Measurements from ENCODE around the gene SLC25A39. TPM values are rescaled to one million over a fixed set of nuclear protein-coding genes. Genes with fewer than 3 reads are reported as not detected.

SLC25A39 gene
- total and polyA plus RNA-seq, 2 of the 13 experiments (the other 11 are each of a cell fraction or from before 2014, with no cell fraction given), result 144 to 151 TPM

DNA sequence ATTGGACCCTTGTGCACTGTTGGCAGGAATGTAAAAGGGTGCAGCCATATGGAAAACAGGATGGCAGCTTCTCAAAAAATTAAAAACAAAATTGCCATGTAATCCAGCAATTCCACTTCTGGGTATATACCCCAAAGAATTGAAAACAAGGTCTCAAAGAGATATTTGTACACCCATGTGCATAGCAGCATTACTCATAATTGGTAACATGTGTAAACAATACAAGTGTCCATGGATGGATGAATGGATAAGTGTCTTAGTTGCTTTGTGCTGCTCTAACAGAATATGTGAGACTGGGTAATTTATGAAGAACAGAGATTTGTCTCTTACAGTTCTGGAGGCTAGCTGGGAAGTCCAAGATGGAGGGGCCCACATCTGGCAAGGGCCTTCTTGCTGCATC is 20.0 kb downstream of the SLC25A39 start (continued):
- TF ChIP-seq ZNF460 (CRISPR knock-in tag; IDR thresholded peaks at IDR 0.05; ENCODE audit: borderline replicate concordance), result no peak
- no peak for TF ChIP-seq NFYB (CRISPR knock-in tag; IDR thresholded peaks at IDR 0.05)
- TF ChIP-seq ZNF644 (CRISPR knock-in tag; IDR thresholded peaks at IDR 0.05; ENCODE audit: low read depth), result no peak
- TF ChIP-seq ZNF10 (CRISPR knock-in tag; IDR thresholded peaks at IDR 0.05; ENCODE audit: borderline replicate concordance, low read depth), result no peak
- TF ChIP-seq FOXA1 (IDR thresholded peaks at IDR 0.05), result no peak
- TF ChIP-seq FOXA1 (CRISPR knock-in tag; IDR thresholded peaks at IDR 0.05), result no peak
- no peak for TF ChIP-seq ZNF317 (CRISPR knock-in tag; IDR thresholded peaks at IDR 0.05)
- TF ChIP-seq, protein P1, sequence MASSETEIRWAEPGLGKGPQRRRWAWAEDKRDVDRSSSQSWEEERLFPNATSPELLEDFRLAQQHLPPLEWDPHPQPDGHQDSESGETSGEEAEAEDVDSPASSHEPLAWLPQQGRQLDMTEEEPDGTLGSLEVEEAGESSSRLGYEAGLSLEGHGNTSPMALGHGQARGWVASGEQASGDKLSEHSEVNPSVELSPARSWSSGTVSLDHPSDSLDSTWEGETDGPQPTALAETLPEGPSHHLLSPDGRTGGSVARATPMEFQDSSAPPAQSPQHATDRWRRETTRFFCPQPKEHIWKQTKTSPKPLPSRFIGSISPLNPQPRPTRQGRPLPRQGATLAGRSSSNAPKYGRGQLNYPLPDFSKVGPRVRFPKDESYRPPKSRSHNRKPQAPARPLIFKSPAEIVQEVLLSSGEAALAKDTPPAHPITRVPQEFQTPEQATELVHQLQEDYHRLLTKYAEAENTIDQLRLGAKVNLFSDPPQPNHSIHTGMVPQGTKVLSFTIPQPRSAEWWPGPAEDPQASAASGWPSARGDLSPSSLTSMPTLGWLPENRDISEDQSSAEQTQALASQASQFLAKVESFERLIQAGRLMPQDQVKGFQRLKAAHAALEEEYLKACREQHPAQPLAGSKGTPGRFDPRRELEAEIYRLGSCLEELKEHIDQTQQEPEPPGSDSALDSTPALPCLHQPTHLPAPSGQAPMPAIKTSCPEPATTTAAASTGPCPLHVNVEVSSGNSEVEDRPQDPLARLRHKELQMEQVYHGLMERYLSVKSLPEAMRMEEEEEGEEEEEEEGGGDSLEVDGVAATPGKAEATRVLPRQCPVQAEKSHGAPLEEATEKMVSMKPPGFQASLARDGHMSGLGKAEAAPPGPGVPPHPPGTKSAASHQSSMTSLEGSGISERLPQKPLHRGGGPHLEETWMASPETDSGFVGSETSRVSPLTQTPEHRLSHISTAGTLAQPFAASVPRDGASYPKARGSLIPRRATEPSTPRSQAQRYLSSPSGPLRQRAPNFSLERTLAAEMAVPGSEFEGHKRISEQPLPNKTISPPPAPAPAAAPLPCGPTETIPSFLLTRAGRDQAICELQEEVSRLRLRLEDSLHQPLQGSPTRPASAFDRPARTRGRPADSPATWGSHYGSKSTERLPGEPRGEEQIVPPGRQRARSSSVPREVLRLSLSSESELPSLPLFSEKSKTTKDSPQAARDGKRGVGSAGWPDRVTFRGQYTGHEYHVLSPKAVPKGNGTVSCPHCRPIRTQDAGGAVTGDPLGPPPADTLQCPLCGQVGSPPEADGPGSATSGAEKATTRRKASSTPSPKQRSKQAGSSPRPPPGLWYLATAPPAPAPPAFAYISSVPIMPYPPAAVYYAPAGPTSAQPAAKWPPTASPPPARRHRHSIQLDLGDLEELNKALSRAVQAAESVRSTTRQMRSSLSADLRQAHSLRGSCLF (CRISPR knock-in tag; IDR thresholded peaks at IDR 0.05; ENCODE audit: borderline replicate concordance), result no peak
- no peak for TF ChIP-seq NFE2L1 (CRISPR knock-in tag; IDR thresholded peaks at IDR 0.05; ENCODE audit: borderline replicate concordance)

DNA sequence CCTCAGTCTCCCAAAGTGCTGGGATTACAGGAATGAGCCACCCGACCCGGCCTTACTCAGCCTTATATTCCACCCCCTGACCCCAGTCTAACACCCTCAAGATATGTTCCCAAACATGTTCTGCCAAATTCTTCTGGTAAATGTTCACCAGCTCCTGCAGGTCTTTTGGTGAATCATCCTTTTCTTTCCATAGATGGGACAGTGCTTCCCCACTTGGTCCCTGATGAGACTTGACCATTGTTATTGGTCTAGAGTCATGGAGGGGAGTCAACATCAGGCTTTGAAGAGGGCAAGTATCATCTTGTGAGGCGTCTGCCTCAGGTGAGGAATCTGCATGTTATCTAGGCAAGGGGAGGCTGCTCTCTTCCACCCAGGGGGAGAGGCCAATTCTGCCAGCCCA is 26.6 kb downstream of the SLC25A39 start:
- intact Hi-C loops (cut with micrococcal nuclease; ENCODE audit: unreplicated experiment) (no loop called here), in situ Hi-C loops (cut with HindIII; ENCODE audit: extremely low pct_ligation_motif_present, low pct_unique_long_range_greater_than_20kb) (no loop called here)
- ChIA-PET POLR2A (interaction anchor here (1.0 kb wide), 1 partner anchor 18 kb away, joined by 4 read pairs; no protein-coding TSS in a partner anchor), CTCF (ENCODE audit: low intra/inter-chr PET ratio, low total read pairs) (no interaction called here)
- Histone ChIP-seq H3K4me2 (ENCODE audit: low read depth, low read length) (no peak overlapping the region), H3K9me3 (ENCODE audit: low read length) (no peaks in the 10 kb centered on the region), H3K4me3 (replicated peaks in 1 of 3; ENCODE audit: insufficient read depth in 1 of 3, low read depth in 2 of 3, low read length in 3 of 3) (no peak overlapping the region), H4K20me1 (ENCODE audit: insufficient read depth, low read length) (no peaks in the 10 kb centered on the region), H3K4me1 (ENCODE audit: insufficient read depth, low read length) (no peaks in the 10 kb centered on the region), H3K27ac (ENCODE audit: extremely low read length, insufficient read depth, low read length) (no peak overlapping the region), H3K79me2 (ENCODE audit: insufficient read depth, low read length) (no peaks in the 10 kb centered on the region), H3K27me3 (ENCODE audit: control insufficient read depth in 1 of 2, insufficient read depth in 2 of 2, low read length in 2 of 2) (peaks cover 0 to 27% of the 10 kb centered on the region in 2 experiments; a peak in 3 of 5 replicates), H2AFZ (ENCODE audit: low read length) (no peak overlapping the region), H3K9ac (ENCODE audit: insufficient read depth, low read depth, low read length) (no peak overlapping the region), H3K36me3 (replicated peaks in 1 of 2; ENCODE audit: control insufficient read depth in 1 of 2, insufficient read depth in 2 of 2, low read length in 2 of 2) (no peaks in the 10 kb centered on the region)
- ATAC-seq (no peak), DNase-seq (ENCODE audit: low spot score) (no peak), FAIRE-seq (no peak)
- 3% methylated on average over 3 of the region's 3 CpGs for WGBS (ENCODE audit: low lambda C conversion rate)
- no TSS peak for BruUV-seq (replicated peaks)
- TF ChIP-seq, protein P2, sequence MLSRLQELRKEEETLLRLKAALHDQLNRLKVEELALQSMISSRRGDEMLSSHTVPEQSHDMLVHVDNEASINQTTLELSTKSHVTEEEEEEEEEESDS (CRISPR knock-in tag; IDR thresholded peaks at IDR 0.05; ENCODE audit: borderline replicate concordance), result no peak
- TF ChIP-seq ZKSCAN1 (IDR thresholded peaks at IDR 0.05; ENCODE audit: low read length) (no peak), SKI (IDR thresholded peaks at IDR 0.05; ENCODE audit: partially characterized antibody) (no peak), SIX1 (CRISPR knock-in tag; IDR thresholded peaks at IDR 0.05; ENCODE audit: borderline replicate concordance) (no peak), NR2F6 (IDR thresholded peaks at IDR 0.05) (no peak), NR2F6 (CRISPR knock-in tag; IDR thresholded peaks at IDR 0.05) (no peak), NBN (conservative IDR thresholded peaks at IDR 0.05) (no peak)
- TF ChIP-seq, protein P3, sequence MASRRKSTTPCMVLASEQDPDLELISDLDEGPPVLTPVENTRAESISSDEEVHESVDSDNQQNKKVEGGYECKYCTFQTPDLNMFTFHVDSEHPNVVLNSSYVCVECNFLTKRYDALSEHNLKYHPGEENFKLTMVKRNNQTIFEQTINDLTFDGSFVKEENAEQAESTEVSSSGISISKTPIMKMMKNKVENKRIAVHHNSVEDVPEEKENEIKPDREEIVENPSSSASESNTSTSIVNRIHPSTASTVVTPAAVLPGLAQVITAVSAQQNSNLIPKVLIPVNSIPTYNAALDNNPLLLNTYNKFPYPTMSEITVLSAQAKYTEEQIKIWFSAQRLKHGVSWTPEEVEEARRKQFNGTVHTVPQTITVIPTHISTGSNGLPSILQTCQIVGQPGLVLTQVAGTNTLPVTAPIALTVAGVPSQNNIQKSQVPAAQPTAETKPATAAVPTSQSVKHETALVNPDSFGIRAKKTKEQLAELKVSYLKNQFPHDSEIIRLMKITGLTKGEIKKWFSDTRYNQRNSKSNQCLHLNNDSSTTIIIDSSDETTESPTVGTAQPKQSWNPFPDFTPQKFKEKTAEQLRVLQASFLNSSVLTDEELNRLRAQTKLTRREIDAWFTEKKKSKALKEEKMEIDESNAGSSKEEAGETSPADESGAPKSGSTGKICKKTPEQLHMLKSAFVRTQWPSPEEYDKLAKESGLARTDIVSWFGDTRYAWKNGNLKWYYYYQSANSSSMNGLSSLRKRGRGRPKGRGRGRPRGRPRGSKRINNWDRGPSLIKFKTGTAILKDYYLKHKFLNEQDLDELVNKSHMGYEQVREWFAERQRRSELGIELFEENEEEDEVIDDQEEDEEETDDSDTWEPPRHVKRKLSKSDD (CRISPR knock-in tag; IDR thresholded peaks at IDR 0.05; ENCODE audit: low read depth), result no peak
